A549 treated with AZD2906 at 1 μM for 4 hours (cell line): ENCODE data around the gene PABPC3. TPM values are rescaled to one million over a fixed set of nuclear protein-coding genes. Genes with fewer than 3 reads are reported as not detected.

ENCODE experiments used
- total RNA-seq: library from RNA; stranded (reverse); fragments of 200-300 nt; extraction: Qiagen RNA extraction; gene quantifications from 5 replicates; pipeline ENCODE4 v1.2.3, GENCODE V29; 2022

PABPC3 gene
- 0.10 to 0.18 TPM (median 0.16 TPM) in 5 replicates for total RNA-seq

GRCh38 chr13:25095851-25096453, at the start of gene PABPC3:
TSS of gene PABPC3 (plus strand) at chr13:25096136. CDS start at chr13:25096199, 63 bp downstream.

Other genes with a start within 250 kb of the PABPC3 start
- not detected in 5 replicates for gene AMER2, start 76.2 kb downstream of the PABPC3 start, total RNA-seq
- gene MTMR6, start 191.4 kb downstream of the PABPC3 start, total RNA-seq: 7.6 to 10.3 TPM (median 8.8 TPM) in 5 replicates
- 16.4 to 21.2 TPM (median 17.2 TPM) in 5 replicates for gene NUP58, start 205.5 kb downstream of the PABPC3 start, total RNA-seq